ENCODE results near the gene IFT20.

The IFT20 gene

GRCh38 chr17:28368306-28368831 lies 33.1 kb upstream of the IFT20 start:
- peaks cover 3% of the 10 kb centered on the region for H3K36me3 ChIP-seq (replicated peaks; ENCODE audit: low read depth, low read length)
- no peaks in the 10 kb centered on the region for H3K9me3 ChIP-seq (ENCODE audit: insufficient read depth, low read length)
- peaks cover 13% of the 10 kb centered on the region for H3K4me1 ChIP-seq (ENCODE audit: low read length)
- H4K20me1 ChIP-seq (ENCODE audit: insufficient read depth, low read length): peaks cover 9% of the 10 kb centered on the region; the same call in 1 of the 2 replicates
- H3K27ac ChIP-seq (ENCODE audit: low read length): no peak overlapping the region
- TF ChIP-seq EZH2phosphoT487 (IDR thresholded peaks at IDR 0.05; ENCODE audit: low read depth): no peak
- H3K4me2 ChIP-seq (ENCODE audit: low read length): no peak overlapping the region
- no peak overlapping the region for H3K4me3 ChIP-seq (ENCODE audit: low read length)
- H3K9ac ChIP-seq (ENCODE audit: low read length): no peak overlapping the region
- no peaks in the 10 kb centered on the region for H3K27me3 ChIP-seq (ENCODE audit: low read depth, low read length)
- no peak overlapping the region for H2AFZ ChIP-seq (ENCODE audit: low read depth, low read length)
- H3K79me2 ChIP-seq (ENCODE audit: low read length): peaks cover 16% of the 10 kb centered on the region

- no peaks in the 10 kb centered on the region for H3K9me3 ChIP-seq (ENCODE audit: insufficient read depth, low read length)
- H3K4me2 ChIP-seq (ENCODE audit: low read length): no peak overlapping the region
- H3K9ac ChIP-seq (ENCODE audit: low read length): no peak overlapping the region
- TF ChIP-seq EZH2phosphoT487 (IDR thresholded peaks at IDR 0.05; ENCODE audit: low read depth) (no peak), CTCF (IDR thresholded peaks at IDR 0.05; ENCODE audit: low read depth, low read length) (no peak)
- H3K4me3 ChIP-seq (ENCODE audit: low read length): no peak overlapping the region
- peaks cover 10% of the 10 kb centered on the region for H3K79me2 ChIP-seq (ENCODE audit: low read length)
- H2AFZ ChIP-seq (ENCODE audit: low read depth, low read length): no peak overlapping the region
- no peaks in the 10 kb centered on the region for H3K27me3 ChIP-seq (ENCODE audit: low read depth, low read length)
- no peak overlapping the region for H3K27ac ChIP-seq (ENCODE audit: low read length)
- H3K36me3 ChIP-seq (replicated peaks; ENCODE audit: low read depth, low read length): peaks cover 3% of the 10 kb centered on the region
- H4K20me1 ChIP-seq (ENCODE audit: insufficient read depth, low read length): 0 out of 2 replicates have a peak, but pooled peaks cover 3% of the 10 kb centered on the region
- H3K4me1 ChIP-seq (ENCODE audit: low read length): peaks cover 7% of the 10 kb centered on the region
Measured at GRCh38 chr17:28367641-28368305, 32.5 kb upstream of the IFT20 start.

- Histone ChIP-seq H3K36me3 (replicated peaks; ENCODE audit: low read depth, low read length) (peaks cover 8% of the 10 kb centered on the region), H3K4me1 (ENCODE audit: low read length) (peaks cover 6% of the 10 kb centered on the region), H3K27ac (ENCODE audit: low read length) (no peak overlapping the region), H3K27me3 (ENCODE audit: low read depth, low read length) (no peaks in the 10 kb centered on the region), H3K9me3 (ENCODE audit: insufficient read depth, low read length) (no peaks in the 10 kb centered on the region), H3K4me2 (ENCODE audit: low read length) (no peak overlapping the region), H2AFZ (ENCODE audit: low read depth, low read length) (no peak overlapping the region), H3K9ac (ENCODE audit: low read length) (no peak overlapping the region), H4K20me1 (ENCODE audit: insufficient read depth, low read length) (no peaks in the 10 kb centered on the region), H3K79me2 (ENCODE audit: low read length) (no peaks in the 10 kb centered on the region), H3K4me3 (ENCODE audit: low read length) (no peak overlapping the region)
- no peak for TF ChIP-seq CTCF (IDR thresholded peaks at IDR 0.05; ENCODE audit: low read depth, low read length)
Measured at GRCh38 chr17:28366605-28367004, 31.3 kb upstream of the IFT20 start.

- H3K27me3 ChIP-seq (ENCODE audit: low read depth, low read length): no peaks in the 10 kb centered on the region
- no peak overlapping the region for H3K4me2 ChIP-seq (ENCODE audit: low read length)
- no peak for TF ChIP-seq EZH2phosphoT487 (IDR thresholded peaks at IDR 0.05; ENCODE audit: low read depth)
- no peak for TF ChIP-seq CTCF (IDR thresholded peaks at IDR 0.05; ENCODE audit: low read depth, low read length)
- H4K20me1 ChIP-seq (ENCODE audit: insufficient read depth, low read length): no peaks in the 10 kb centered on the region
- no peak overlapping the region for H3K9ac ChIP-seq (ENCODE audit: low read length)
- H3K27ac ChIP-seq (ENCODE audit: low read length): no peak overlapping the region
- no peaks in the 10 kb centered on the region for H3K9me3 ChIP-seq (ENCODE audit: insufficient read depth, low read length)
- no peaks in the 10 kb centered on the region for H3K4me1 ChIP-seq (ENCODE audit: low read length)
- H3K79me2 ChIP-seq (ENCODE audit: low read length): no peaks in the 10 kb centered on the region
- H3K4me3 ChIP-seq (ENCODE audit: low read length): no peak overlapping the region
- peaks cover 19% of the 10 kb centered on the region for H3K36me3 ChIP-seq (replicated peaks; ENCODE audit: low read depth, low read length)
- H2AFZ ChIP-seq (ENCODE audit: low read depth, low read length): no peak overlapping the region
Measured at GRCh38 chr17:28365487-28365886, 30.2 kb upstream of the IFT20 start.
